Fibroblast of skin of left quadriceps (primary cell): ENCODE measurements around the gene TOX4.
"Not testable (repeated sequence)": the region's sequence is repeated elsewhere in the genome, so short reads cannot be mapped to it uniquely, and the experiment has no call there.

Experiments
- DNase-seq, 2 experiments: peaks; one replicate each; pipeline ENCODE4 v3.0.0-alpha.2; 2013; ENCODE audit warnings: low read depth in 2 of 2

TOX4 gene

DNA sequence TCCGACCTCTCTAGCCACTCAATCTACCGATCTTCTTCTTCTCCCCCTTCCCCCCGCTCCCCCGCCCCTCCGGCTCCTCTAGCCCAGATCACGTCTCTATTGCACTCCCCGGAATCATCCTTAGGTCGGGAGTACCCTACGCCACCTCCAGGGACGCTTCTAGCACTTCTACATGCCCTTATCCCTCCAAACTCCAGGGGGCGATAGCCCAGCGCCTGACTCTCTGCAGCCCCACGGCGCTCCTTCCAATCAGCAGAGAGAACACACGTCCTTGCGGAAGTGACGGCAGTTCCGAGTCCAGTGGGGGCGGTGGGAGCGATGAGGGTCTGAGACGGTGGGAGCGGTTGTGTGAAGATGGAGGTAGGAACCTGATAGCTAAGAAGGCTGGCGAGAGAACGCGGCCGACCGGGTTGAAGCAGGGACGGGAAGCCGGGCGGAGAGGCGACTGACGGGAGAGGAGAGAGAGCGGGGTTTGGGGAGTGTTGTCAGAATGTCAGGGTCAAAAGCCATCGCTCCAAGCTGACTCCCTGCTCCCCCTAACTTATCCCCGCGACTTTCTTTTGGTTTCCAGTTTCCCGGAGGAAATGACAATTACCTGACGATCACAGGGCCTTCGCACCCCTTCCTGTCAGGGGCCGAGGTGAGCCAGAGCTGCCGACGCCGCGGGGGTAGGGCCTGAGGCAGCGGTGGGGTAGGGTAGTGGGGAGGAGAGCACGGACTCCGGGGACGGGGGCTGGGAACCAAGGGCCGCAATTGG lies at the start of gene TOX4, which contains the start of gene RAB2B:
TOX4 (plus strand) TSS at position 271 of the 757 bp plus-strand sequence; CDS start at position 355, 84 bp downstream.
RAB2B (minus strand) TSS at position 35 of the 757 bp plus-strand sequence. CDS start 87 bp downstream, outside the sequence.
- DNase-seq: peak; percentile 97

DNA sequence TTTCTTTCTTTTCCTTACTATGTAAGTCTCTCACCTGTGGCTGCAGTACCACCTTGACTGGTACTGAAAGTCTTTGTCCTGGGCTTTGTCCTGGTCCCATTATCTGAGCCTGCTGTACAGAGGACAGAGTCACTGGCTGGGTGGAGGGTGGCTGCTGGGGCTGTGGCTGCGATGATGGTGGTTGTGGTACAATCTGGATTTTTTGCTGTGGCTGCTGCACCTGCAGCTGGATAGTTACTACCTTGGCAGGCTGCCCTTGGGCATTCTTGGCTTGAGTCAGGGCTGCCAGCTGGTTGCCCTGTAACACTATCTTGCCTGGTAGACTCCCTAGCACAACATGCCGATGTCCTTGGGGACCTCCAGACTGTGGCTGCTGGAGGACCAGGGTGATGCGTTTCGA lies 48.1 kb upstream of the TOX4 start:
- DNase-seq: no peak

DNA sequence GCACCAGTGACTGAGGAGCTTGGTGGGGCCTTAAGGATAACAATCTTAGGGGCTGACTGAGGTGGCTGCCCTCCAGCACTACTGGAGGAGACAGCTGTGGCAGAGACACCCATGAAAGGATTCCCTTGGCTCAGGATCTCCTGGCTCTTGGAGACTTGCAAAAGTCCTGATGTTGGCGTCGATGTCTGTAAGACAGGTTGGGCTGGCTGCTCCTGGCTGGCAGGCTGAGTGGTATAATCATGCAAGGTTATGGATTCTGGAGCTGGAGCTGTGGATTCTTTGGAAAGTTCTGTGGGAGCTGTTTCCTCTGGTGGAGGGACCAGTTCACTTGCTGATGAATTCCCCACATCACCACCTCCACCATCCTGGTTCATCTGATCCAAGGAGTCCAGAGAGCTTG lies 45.9 kb upstream of the TOX4 start:
- DNase-seq: no peak

DNA sequence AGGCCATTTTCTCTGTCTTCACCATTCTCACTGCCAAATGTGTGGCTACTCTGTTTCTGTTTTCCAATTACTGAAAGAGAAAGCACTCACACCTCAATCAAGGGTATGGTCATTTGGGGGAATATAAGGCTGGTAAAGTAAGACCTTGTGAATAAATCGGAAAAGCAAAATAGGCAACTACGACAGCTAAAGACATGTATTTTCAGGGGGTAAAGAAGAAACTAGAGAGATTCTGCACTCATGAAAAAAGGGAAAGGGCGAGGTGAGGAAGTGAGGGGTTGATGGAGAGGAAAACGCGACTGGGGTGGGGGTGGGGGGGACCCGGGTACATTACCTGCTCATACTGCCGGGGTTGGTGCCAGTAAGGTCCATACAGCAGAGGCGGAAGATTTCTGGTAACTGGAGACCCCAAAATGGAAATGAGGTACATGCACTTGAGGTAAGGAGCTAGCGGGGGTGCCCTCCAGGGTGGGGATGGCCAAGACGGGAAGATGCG lies 40.4 kb upstream of the TOX4 start:
- DNase-seq: no peak

DNA sequence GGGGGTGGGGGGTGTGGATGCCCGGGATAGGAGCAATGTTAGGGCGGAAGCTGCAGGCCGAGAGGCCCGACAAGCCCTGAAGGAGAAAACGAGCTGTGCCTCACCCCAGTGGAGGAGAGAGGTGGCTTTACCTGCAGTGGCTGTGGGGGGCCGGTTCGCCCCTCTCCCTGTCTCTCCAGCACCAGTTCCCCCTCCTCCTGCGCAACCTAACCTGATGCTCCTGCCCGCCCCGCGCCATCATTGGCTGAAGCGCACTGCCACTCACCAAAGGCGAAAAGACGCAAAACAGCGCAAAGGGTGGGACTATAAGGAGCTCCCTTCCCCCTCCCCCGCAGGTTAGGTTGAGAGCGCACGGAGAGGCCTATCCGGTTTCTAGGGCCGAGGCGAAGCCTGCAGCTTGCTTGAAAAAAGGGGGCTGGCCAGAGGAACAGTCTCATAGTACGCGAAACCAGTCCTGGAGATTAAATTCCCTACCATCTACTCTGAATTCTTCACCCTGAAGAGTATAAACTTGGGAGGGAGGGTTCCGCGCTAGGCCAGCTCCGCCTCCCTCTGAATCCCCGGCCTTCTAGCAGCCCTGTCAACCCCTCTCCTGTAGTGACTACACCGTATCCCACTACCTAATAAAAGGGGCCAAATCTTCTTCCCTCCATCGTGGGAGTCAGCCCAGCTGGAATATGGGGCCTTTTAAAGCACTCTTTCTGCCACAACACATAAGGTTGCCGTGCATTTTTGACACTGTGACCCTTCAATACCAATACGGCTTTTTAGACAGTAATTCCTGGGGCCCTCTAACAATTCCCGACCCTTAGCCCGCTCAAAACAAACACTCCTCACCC lies 39.7 kb upstream of the TOX4 start:
- DNase-seq: peak; percentile 100

DNA sequence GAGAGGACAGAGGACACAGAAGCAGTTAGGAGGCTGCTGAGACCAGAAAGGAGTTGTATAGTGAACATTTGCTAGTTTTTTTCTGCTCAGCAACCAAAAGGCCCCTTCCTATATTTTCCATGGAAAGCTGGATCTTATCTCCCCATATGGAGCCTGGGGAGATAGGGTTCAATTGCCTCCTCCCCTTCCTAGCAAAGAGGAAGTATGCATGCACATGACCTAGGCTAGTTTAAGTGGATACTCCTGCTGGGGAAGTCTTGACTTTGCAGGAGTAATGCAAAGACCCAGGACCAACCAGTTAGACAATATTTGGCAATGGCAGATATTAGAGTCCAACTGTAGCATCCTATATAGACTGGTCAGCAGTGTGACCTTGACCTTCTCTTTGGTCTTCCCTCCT lies 36.1 kb upstream of the TOX4 start:
- no peak for DNase-seq

DNA sequence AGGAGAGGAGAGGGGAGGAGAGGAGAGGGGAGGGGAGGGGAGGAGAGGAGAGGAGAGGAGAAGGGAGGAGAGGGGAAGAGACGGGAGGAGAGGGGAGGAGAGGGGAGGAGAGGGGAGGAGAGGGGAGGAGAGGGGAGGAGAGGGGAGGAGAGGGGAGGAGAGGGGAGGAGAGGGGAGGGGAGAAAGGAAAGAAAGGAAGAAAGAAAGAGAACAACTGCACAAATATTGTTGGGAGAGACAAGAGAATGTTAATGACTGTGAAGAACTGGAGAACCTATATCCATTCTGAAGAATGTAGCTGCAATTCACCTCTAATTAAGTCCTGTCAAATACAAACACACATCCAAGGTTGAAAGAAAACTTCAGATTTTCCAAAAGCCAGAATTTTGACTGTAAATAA lies 34.3 kb upstream of the TOX4 start:
- not testable (repeated sequence) for DNase-seq

DNA sequence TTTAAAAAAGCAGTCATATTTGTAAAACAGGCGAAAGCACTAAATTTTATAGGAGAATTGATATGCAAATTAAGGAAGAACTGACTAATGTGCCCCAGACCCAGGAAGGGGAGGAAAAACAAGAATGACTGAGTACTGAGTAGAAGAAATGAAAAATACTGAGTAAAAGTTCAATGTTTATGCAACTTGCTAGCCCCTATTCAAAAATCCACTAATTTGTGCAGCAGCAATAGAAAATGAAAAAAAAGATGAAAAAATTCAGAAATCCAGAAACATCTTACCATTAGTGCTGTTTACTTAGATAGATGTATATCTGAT lies 27.1 kb upstream of the TOX4 start:
- DNase-seq: no peak

DNA sequence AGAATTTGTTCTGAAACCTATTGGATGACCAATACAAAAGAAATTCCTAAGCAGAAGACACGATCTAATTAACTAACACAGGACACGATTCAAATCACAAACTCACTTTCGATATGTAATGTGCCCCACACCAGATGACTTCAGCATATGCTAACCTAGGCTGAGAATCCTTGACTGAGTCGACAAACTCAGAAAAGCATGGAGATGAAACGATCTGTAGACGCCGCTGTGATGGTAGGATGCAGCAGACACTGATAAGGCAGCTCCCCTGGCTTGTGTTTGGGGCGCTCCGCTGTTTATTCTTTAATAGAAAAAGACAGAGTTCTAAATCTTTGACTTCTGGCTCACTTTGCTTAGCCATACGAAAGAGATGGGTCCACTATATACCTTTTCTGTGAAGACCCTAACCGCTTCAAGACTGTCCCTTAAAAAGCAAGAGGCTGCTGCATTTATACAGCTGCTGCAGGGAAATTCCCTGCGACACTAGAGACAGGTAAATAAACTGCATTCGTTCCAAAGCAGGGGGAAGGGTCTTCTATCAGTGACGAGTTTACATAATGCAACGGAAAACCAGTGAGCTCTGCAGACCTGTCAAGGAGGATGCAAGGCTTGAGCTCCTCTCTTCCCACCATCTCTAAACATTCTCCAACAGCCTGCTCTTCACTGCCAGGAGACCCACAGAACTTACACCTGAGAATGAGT lies 22.0 kb upstream of the TOX4 start:
- DNase-seq: no peak

DNA sequence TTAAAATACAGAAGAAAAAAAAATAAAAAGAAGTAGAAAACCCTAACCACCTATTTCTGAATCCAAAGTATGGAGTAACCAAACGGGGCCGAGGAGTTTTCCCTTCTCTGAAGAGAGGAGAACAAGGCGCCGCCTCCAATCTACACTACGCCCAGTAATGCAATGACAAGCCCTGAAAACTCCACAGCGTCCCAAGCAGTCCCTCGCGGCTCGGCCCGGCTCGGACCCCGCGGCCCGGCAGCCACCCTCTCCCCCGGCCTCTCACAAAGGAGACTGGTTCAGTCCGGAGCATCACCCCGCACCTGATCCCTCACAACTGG lies 21.4 kb upstream of the TOX4 start:
- DNase-seq: no peak

DNA sequence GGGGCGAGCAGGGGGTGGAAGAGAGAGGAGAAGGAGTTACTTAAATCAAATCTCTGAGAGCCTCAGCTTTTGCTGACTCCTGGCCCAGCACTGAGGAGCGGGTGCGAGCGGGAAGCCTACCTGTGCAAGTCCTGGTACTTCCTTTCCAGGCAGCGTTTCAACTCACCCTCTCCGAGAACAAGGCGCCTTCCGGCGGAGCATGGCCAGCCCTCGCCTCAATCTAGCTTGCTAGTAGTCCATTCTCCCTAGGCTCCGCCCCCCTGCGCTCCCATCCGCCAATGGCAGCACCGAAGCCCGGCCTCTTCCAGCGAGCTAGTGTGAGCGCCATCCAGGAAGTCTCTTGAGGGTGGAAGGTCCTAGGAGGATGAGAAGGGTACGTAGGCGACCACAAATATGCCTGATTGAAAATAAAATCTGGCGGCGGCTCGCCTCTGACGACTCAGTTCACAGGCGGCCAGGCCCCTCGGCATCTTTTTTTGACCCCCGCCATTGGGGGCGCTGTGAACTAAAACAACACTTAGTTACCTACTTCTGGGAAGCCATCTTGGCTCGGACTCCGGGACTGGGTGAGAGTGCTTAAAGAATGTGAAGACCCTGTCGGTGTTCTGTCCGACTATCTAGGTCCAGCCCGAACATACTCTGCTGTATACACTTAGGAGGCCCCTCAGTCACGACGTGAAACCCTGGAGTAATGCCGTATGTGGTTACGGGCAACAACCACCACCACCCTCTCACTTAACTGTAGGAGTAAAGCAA lies 20.9 kb upstream of the TOX4 start, which contains the start of gene CHD8:
CHD8 (minus strand) TSS at position 212 of the 756 bp plus-strand sequence. CDS start 24,480 bp downstream, outside the sequence.
- DNase-seq: peak; percentile 100

DNA sequence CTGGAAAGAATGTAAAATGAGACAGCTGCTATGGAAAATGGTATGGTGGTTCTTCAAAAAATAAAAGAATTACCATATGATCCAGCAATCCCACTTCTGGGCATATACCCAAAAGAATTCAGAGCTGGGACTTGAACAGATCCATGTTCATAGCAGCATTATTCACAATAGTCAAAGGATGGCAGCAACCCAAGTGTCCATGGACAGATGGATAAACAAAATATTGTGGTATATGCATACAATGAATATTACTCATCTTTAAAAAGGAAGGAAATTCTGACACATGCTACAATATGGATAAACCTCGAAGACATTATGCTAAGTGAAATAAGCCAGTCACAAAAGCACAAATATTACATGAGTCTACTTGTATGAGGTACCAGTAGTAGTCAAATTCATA lies 9.4 kb upstream of the TOX4 start:
- DNase-seq: peak; percentile 91 to 92

DNA sequence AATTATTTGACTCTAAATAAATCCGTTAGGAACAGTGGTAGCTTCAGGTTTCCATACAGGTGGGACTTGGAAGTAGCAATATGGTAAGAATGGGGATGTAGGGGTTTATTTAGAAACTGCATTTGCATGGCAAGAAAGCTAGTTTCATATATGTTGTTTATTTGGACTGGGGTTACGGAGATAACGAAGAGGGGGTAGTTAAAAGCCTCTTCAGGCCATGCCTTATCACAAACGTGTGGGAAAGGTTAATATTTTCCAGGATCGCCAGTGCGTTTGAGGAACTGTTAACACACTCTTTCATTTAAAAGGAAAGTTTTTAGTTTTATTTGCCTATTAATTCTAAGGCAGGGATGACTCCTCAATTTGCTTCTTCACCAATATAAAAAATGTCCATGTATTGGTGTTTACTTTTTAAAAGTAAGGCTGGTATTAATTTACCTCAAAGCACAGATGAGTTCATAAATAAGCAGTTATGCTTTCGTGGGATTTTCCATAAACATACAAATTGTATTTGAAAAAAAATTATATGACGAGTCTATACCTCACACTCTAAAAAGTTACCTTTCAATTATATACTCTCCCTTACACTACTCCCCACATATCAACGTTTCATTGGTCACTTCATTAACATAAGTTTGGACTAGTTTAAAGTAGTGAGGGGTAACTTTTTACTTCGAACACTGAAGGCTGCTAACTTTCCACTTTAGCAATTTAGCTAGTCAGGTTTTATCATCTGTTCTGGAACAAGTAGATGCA lies 1.1 kb upstream of the TOX4 start:
- DNase-seq: no peak

DNA sequence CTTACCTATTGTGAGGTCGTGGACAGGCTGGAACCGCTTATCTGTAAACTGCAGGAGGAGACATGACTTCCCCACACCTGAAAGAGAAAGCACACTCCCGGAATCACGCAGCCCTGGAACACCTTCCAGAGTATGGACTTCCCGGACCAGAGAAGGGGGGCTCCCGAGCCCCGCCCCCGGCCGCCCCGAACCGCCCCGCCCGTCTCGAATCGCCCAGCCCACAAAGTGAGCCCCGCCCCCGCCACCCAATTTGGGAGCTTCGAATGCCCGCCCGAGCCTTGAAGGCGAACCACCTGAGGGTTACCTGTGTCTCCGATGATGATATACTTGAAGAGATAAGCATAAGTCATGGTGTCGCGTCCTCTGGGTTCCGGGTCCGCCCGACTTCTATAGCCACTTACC lies 471 bp upstream of the TOX4 start:
- peak in 1 of 2 experiments; percentile 28 for DNase-seq

DNA sequence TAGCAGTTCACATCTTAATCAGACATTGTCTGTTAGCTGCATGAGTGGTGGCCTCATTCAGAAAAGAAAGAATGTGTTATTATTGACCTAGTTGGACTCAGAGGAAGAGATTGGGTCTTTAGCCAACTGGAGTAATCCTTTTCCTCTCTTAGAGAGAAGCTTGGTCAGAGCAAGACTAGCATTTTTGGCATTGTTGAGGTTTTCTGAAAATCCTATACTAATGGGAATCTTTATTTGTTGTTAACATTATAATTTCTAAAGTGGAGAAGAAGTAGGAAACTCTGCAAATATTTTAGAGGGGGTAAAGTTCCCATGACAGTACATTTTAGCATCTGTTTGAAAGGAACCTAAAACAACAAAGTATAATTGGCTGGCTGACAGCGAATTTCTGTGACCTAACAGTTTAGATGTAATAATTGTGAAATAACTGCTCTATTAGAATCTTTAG lies 9.7 kb downstream of the TOX4 start:
- peak; percentile 60 to 62 for DNase-seq

DNA sequence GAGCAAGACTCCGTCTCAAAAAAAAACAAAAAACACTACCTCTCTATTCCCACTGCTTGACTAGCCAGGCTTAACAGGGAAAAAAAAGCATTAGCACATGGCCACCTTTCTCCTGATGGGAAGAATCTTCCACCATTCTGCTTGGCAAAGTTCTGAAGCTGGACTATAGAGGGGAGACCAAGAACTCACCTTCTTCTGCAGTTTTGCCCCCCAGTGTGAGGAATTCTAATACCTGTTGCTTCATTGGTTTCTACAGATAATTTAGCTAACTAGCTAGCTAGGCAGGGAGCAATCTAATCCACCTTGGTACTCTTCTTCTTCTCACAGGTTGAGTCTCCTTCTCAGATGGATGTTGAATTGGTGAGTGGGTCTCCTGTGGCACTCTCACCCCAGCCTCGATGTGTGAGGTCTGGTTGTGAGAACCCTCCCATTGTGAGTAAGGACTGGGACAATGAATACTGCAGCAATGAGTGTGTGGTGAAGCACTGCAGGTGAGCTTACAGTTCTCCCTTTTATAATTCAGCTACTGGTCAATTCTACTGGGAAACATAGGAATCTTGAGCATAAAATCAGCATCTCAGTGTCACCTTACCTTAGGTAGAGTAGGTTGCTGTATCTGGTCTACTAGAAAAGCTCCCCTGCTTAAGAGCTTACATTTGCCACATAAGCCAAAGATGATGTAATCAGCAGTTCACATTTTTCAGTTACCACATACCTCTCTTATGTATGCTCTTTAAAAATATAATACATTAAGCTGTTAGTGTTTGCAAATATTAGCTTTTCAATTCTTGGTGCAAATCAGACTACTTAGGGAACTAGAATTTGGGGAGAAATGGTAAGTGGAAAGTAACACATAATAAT lies 18.1 kb downstream of the TOX4 start:
- no peak for DNase-seq

DNA sequence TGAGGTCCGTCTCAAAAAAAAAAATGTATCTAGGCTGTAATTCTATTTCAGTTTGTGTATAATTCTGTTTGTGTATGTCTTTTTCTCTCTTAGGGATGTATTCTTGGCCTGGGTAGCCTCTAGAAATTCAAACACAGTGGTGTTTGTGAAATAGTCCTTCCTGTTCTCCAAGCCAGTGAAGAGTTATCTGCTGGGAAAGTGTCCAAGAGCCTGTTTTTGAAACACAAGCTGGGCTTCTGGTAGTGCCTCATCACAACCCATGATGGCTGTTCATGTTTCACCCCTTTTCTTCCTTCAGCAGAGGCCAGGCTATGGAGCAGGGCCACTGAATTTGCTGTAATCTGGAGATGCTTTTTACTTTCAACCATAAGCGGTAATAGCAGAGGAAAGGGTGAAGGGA lies 19.5 kb downstream of the TOX4 start:
- no peak for DNase-seq

DNA sequence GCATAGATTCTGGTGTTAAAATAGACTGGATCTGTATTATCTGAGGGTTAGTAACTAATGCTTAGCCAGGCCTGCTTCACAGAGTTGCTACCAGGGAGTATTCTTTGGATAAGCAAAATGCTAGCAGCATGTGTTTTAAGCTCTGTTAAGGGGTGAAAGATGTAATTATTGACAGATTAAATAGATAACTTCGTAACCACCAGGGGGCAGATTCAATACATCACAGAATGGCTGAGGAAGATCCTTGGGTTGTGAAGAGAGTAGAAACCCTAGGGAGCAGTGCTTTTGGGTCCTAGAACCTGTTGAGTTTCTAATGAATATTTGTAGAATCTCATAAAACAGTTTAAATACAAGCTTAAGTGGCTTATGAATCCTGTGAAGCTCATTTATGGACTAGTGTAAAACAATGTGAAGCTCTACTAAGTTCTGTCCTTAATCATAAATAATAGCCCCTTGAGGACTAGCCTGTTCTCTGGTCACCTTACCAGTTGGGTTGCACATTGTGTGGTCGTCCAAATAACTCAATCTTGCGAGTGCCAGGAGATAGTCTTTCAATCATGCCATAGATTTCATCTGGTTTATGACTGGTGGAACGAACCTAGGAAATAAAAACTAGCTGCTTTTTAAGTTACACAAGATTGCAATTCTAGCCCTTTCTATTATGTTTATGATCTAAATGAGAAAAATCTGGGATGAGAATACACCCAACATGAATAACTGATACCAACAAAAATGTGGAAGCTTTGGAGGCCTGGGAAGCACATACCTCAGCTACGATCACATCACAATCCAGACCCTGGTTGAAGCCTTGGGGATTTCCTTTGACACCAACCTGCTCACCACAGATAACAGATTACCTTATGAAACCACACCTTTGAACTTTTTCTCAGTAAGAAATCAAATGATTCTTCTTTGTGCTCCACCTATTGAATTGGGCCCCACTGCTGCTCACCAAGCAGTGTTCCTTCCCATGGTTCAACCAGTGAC lies 21.8 kb downstream of the TOX4 start:
- no peak for DNase-seq

DNA sequence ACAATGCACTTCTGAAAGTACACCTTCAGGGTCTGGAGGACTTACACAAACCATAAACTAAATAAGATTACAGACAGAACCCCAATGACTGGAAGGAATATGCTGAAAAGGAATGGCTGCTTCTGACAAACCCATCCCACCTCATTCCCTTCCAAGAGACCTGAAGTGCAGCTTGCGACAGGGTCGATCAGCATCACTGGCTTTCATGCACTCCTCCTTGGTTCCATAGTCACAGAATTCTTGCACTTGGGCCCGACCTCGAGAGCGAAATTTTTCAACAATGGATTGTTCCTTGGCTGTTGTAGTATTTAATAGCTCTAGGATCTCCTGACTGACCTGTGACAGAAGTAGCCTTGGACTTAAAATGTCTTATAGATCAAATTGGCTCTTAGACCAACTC lies 24.6 kb downstream of the TOX4 start:
- DNase-seq: no peak
